IPS-15b (cell line): ENCODE measurements around the gene TUBB1.

Experiments
- H3K27me3 ChIP-seq: one replicate; pipeline ENCODE4 v1.6.1; 2013; ENCODE audit warnings: low read length; ENCODE audit not compliant: control insufficient read depth, insufficient read depth
- H3K36me3 ChIP-seq: one replicate; pipeline ENCODE4 v1.6.1; 2013; ENCODE audit warnings: low read length; ENCODE audit not compliant: control insufficient read depth, insufficient read depth
- H3K4me1 ChIP-seq: one replicate; pipeline ENCODE4 v1.6.1; 2013; ENCODE audit warnings: mild to moderate bottlenecking, low read length; ENCODE audit not compliant: control insufficient read depth, insufficient read depth
- H3K4me3 ChIP-seq: one replicate; pipeline ENCODE4 v1.5.1; 2013; ENCODE audit warnings: low read depth, low read length
- H3K9ac ChIP-seq: one replicate; pipeline ENCODE4 v1.6.1; 2013; ENCODE audit warnings: low read depth, mild to moderate bottlenecking, low read length
- H3K9me3 ChIP-seq: one replicate; pipeline ENCODE4 v1.6.1; 2013; ENCODE audit warnings: mild to moderate bottlenecking, low read length; ENCODE audit not compliant: control insufficient read depth, insufficient read depth

TUBB1 gene

GRCh38 chr20:59017493-59018231, 1.6 kb upstream of the TUBB1 start:
- no peaks in the 10 kb centered on the region for H3K4me1 ChIP-seq
- H3K9me3 ChIP-seq = no peaks in the 10 kb centered on the region
- peaks cover 5% of the 10 kb centered on the region for H3K27me3 ChIP-seq
- H3K9ac ChIP-seq = no peak overlapping the region
- no peak overlapping the region for H3K4me3 ChIP-seq
- no peaks in the 10 kb centered on the region for H3K36me3 ChIP-seq

DNA sequence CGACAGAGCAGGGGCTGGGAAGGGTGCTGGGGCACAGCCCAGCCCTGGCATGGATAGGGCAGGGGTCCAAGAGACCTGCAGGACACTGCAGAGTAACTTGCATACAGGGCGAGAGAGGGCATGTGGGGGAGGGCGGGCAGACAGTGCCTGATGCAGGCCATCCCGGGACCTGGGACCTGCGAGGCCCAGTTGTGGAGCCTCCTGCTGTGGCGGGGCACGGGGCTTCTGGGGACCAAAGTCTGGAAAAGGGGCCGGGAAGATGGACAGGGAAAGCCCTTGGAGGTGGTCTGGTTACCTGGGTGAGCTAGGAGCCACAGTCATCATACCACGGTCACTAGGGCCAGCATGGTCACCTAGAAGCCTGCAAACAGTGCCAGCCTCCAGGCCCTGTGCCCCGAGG, 412 bp upstream of the TUBB1 start:
- no peak overlapping the region for H3K4me3 ChIP-seq
- H3K4me1 ChIP-seq = no peaks in the 10 kb centered on the region
- no peak overlapping the region for H3K9ac ChIP-seq
- no peaks in the 10 kb centered on the region for H3K36me3 ChIP-seq
- H3K27me3 ChIP-seq = peaks cover 4% of the 10 kb centered on the region
- no peaks in the 10 kb centered on the region for H3K9me3 ChIP-seq

DNA sequence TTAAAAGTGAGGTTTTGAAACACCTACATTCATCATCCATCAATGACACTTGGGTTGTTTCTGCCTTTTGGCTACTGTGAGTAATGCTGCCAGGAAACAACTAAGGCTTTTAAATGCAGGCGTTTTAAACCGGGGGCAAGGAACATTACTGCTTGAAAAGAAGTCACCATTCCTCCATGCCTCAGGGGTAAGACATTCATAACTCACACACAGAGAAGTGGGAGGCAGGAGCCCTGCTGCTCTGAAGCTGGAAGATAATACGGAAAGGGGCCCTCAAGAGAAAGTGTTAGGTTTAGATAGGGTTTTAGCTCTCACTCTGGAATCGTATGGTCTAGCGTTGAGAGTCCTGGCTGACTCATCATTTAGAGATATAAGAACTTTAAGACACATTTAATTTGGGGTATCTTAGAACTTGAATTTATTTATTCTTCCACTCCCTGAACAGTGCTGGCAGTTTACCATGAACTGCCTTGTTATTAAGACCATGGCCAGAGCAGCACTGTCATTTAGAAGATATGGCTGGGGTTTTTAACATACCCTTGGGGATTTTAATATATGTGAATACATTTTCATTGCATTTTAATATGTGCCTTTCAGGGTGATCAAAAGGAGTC, 1.8 kb downstream of the TUBB1 start:
- Histone ChIP-seq H3K9me3 (no peaks in the 10 kb centered on the region), H3K36me3 (no peaks in the 10 kb centered on the region), H3K27me3 (no peaks in the 10 kb centered on the region), H3K9ac (no peak overlapping the region), H3K4me3 (no peak overlapping the region), H3K4me1 (peaks cover 2% of the 10 kb centered on the region)

- Histone ChIP-seq H3K9me3 (no peaks in the 10 kb centered on the region), H3K9ac (no peak overlapping the region), H3K4me1 (peaks cover 3% of the 10 kb centered on the region), H3K27me3 (peaks cover 14% of the 10 kb centered on the region), H3K4me3 (no peak overlapping the region), H3K36me3 (no peaks in the 10 kb centered on the region)
These were observed 3.5 kb downstream of the TUBB1 start for GRCh38 chr20:59022754-59023153.

- Histone ChIP-seq H3K9ac (no peak overlapping the region), H3K36me3 (no peaks in the 10 kb centered on the region), H3K4me1 (peaks cover 3% of the 10 kb centered on the region), H3K4me3 (no peak overlapping the region), H3K27me3 (peaks cover 22% of the 10 kb centered on the region), H3K9me3 (no peaks in the 10 kb centered on the region)
These were observed 4.4 kb downstream of the TUBB1 start for GRCh38 chr20:59023616-59024015.

DNA sequence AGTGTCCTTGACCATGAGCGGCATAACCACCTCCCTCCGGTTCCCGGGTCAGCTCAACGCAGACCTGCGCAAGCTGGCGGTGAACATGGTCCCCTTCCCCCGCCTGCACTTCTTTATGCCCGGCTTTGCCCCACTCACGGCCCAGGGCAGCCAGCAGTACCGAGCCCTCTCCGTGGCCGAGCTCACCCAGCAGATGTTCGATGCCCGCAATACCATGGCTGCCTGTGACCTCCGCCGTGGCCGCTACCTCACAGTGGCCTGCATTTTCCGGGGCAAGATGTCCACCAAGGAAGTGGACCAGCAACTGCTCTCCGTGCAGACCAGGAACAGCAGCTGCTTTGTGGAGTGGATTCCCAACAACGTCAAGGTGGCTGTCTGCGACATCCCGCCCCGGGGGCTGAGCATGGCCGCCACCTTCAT, 4.9 kb downstream of the TUBB1 start:
- Histone ChIP-seq H3K9ac (no peak overlapping the region), H3K27me3 (peaks cover 24% of the 10 kb centered on the region), H3K9me3 (no peaks in the 10 kb centered on the region), H3K4me3 (no peak overlapping the region), H3K4me1 (peaks cover 5% of the 10 kb centered on the region), H3K36me3 (no peaks in the 10 kb centered on the region)

- Histone ChIP-seq H3K27me3 (peaks cover 32% of the 10 kb centered on the region), H3K36me3 (no peaks in the 10 kb centered on the region), H3K4me1 (peaks cover 8% of the 10 kb centered on the region), H3K4me3 (no peak overlapping the region), H3K9ac (no peak overlapping the region), H3K9me3 (no peaks in the 10 kb centered on the region)
These were observed 5.9 kb downstream of the TUBB1 start for GRCh38 chr20:59025086-59025485.

DNA sequence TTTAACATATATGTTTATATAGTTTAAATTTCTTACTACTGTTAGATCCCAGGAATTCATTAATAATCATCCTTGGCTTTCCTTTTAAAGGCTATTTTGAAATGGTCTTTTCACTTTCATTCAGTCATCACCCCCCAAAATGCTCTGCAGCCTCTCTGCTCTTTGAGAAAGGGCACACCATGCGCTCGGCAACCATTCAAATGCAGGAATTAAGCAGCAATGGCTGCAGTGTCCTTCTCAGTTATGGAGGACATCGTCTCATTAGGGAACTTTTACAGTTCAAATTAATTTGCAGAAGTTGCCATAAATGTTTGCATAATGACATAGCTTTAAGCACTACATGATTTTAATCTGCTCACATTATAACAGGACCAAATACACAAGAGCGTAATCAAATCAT, 6.3 kb downstream of the TUBB1 start:
- no peak overlapping the region for H3K9ac ChIP-seq
- peaks cover 8% of the 10 kb centered on the region for H3K4me1 ChIP-seq
- no peaks in the 10 kb centered on the region for H3K9me3 ChIP-seq
- H3K27me3 ChIP-seq = peaks cover 36% of the 10 kb centered on the region
- no peak overlapping the region for H3K4me3 ChIP-seq
- H3K36me3 ChIP-seq = no peaks in the 10 kb centered on the region

DNA sequence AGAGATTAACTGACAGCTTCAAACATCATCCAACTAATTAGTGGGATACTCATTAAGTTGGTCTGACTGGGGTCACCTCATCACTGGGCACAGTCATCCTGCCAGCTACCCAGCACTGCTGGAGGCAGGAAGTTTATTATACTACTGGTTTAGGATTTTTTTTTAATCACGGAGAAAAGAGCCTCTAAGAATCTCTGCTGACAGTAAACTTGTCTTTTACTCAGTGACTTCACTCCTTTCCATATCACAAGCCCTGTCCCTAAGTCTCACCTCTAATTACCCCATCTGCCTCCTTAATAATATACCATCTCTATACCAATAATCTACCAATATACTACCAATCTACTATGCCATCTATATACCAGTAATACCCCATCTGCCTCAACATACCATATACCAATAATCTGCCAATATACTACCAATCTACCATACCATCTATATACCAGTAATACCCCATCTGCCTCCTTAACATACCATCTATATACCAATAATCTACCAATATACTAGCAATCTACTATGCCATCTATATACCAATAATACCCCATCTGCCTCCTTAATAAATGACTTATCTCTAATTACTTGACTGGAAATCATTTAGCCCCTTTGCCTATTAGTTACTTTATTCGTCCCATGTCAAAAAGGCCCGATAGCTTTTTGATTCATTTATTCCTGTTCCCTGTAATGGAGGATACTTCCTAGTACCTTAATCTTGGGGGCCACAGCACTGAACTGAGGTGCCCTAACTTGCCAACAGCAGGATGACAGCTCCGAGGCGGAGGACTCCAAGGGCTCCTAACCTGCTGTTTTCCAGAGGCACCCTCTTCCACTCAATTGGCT, 7.9 kb downstream of the TUBB1 start:
- H3K4me1 ChIP-seq = peaks cover 13% of the 10 kb centered on the region
- H3K36me3 ChIP-seq = no peaks in the 10 kb centered on the region
- H3K27me3 ChIP-seq = peaks cover 47% of the 10 kb centered on the region
- H3K9ac ChIP-seq = no peak overlapping the region
- H3K4me3 ChIP-seq = no peak overlapping the region
- H3K9me3 ChIP-seq = no peaks in the 10 kb centered on the region

DNA sequence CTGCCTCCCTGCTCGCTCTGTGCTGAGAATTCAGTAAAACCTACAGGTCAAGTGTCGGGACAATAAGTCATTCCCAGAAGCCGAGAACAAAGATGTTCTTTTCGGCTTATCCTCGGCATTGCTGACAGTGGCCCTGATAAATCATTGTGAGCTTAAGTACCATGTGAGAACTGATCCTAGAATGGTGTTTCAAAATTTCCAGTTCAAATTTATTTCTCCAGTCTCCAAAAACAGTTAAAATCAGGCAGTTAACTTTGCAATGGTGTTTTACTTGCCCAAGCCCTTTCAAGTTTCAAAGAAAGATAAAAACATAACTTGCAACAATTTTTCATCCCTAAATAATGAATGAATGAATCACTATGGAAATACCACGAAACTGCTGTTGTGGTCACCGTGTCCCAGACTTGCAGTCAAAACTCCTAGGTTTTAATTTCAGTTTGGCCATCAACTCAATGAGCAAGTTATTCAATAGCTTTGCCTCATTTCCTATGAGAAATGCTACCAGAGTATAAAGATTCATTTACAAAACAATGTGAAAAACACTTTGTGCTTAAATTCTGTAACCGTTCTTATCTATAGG, 8.6 kb downstream of the TUBB1 start:
- Histone ChIP-seq H3K36me3 (no peaks in the 10 kb centered on the region), H3K4me3 (no peak overlapping the region), H3K9me3 (no peaks in the 10 kb centered on the region), H3K9ac (no peak overlapping the region), H3K4me1 (peaks cover 13% of the 10 kb centered on the region), H3K27me3 (peaks cover 47% of the 10 kb centered on the region)

DNA sequence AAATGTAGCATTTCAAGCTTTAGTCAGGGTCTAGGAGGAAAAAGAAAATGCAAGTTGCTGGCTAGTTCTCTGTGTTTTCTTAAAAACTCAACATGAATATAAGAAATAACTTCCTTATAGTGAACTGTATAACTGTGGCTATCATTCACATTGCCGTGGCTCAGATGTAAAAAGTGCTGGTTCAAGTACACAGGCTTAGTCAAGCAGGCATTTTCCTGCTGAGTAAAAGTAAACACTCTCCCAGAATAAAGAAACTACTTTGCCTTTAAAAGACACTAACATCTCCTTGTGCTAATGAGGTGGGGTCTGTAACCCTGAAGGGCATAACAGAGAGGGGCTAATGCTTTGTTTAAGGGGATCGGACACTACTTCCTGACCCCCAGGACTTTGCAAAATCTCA, 9.6 kb downstream of the TUBB1 start:
- Histone ChIP-seq H3K4me1 (peaks cover 13% of the 10 kb centered on the region), H3K9ac (no peak overlapping the region), H3K27me3 (peaks cover 47% of the 10 kb centered on the region), H3K36me3 (no peaks in the 10 kb centered on the region), H3K4me3 (no peak overlapping the region), H3K9me3 (no peaks in the 10 kb centered on the region)
